HG02610 (cell line): ENCODE results near the gene CTBP1.
"Not testable (repeated sequence)": the region's sequence is repeated elsewhere in the genome, so short reads cannot be mapped to it uniquely, and the experiment has no call there.

Experiments
- ATAC-seq: cut with Tn5 transposase; IDR thresholded peaks from one replicate; pipeline ENCODE4 v1.9.1; 2021; ENCODE audit warnings: mild to moderate bottlenecking, moderate library complexity; ENCODE audit not compliant: unreplicated experiment

CTBP1 gene

GRCh38 chr4:1239141-1239949 is 9.6 kb downstream of the CTBP1 start:
- no peak for ATAC-seq

- ATAC-seq = no peak
Observed at GRCh38 chr4:1238676-1239000, 10.3 kb downstream of the CTBP1 start.

DNA sequence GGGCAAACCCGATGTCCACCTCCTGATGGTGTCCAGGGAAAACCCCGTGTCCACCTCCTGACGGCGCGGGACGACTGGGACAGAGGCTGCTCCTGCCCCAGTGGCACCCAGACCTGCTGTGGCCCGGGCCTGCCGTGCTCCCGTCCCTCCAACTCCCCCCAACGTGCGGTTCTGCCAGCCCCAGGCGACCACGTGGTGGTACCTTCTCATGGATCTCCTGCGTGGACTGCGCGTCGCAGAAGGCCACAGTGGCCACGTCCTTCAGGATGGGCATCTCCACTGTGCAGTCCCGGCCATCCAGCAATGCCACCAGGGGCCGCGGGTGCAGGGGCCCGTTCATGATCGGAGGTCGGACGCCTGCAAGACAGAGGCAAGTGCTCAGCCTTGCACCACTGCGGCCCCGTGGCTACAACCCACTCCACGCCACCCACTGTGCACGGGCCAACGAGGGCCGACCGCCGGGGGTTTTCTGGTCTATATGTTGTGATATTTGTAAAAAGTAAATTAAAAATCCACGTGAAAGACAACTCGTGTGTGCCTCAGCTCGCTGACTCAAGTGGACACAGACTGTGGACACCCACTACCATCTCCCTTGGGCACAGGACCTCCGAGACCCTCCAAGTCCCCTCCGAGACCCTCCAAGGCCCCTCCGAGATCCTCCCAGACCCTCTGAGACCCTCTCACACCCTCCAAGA is 10.8 kb downstream of the CTBP1 start:
- no peak for ATAC-seq

DNA sequence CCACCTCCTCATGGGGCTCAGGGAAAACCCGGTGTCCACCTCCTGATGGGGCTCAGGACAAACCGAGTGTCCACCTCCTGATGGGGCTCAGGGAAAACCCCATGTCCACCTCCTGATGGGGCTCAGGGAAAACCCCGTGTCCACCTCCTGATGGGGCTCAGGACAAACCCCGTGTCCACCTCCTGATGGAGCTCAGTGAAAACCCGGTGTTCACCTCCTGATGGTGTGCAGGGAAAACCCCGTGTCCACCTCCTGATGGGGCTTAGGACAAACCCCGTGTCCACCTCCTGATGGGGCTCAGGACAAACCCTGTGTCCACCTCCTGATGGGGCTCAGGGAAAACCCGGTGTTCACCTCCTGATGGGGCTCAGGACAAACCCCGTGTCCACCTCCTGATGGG is 11.7 kb downstream of the CTBP1 start:
- not testable (repeated sequence) for ATAC-seq

DNA sequence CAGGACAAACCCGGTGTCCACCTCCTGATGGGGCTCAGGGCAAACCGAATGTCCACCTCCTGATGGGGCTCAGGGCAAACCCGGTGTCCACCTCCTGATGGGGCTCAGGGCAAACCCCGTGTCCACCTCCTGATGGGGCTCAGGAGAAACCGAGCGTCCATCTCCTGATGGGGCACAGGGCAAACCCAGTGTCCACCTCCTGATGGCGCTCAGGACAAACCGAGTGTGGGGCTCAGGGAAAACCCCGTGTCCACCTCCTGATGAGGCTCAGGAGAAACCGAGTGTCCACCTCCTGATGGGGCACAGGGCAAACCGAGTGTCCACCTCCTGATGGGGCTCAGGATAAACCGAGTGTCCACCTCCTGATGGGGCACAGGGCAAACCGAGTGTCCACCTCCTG is 12.1 kb downstream of the CTBP1 start:
- ATAC-seq = not testable (repeated sequence)

DNA sequence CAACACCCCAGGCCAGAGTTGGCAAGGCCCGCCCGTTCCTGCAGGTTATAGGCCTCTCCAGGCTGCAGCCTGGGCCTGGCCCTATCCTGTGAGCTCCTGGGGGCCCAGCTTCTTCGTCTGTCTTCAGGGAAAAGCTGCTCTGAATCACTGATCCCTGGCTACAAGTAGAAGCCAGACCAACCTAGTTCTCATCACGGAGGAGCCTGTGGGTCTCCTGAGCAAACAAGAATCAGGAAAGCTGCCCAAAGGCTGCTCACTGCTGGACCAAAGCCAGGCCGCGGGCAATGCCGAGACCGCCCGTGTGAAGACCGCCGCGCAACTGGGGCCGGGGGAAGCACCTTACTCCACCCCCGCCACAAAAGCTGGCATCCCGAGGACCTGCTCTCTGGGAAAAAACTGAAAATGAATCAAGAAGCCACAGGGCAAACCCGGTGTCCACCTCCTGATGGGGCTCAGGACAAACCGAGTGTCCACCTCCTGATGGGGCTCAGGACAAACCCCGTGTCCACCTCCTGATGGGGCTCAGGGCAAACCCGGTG is 12.8 kb downstream of the CTBP1 start:
- no peak for ATAC-seq

DNA sequence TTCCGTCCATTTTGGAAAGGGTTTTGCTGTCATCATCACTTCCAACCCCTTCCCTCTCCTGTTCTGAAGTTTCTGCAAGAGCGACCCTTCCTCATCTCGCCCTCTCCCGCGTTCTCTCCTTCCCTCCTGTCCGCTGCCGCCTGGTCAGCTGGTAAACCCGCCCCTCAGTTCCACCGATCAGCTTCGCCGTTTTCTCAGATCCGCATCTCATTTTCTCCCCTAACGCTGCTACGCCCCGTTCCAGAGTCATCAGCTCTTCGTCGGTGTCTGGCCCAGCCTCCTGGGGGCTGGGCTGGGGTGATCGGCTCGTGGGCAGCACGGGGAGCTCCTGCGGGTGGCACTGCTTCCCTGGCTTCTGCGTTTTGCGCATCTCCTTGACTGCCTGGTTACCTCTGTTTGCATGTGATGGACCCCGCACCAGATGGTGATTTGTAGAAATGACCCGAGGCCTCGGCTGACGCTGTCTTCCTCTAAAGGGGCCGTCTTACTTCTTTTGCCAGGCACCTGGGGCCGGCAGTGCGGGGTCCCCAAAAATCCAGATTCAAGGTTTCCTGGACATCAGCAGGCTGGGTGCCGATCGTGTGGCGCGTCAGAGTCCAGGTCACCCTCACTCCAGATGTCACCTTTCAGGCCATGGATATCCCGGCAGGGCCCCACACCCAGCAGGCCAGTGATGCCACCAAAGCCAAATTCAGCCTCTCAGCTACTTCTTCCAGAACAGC is 13.4 kb downstream of the CTBP1 start:
- ATAC-seq = no peak

DNA sequence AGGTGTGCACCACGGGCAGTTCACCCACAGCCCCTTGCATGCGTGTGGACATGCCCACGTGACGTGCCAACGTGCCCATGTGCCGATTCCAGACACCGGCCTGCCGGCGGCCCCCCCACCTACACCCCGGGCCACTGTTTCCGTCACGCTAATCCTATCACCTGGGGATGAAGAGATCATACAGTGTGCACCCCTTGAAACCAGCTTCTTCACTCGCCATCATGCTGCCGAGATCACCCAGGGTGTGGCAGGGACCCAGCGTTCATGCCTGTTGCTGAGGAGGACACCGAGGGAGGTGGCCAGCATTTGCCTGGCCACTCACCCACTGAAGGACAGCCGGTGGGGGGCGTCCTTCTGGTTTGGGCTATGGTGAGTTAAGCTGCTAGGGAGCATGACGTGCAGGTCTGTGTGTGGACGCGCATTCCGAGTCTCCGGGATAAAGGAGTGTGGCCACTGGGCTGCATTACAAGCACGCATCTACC is 14.1 kb downstream of the CTBP1 start:
- ATAC-seq = no peak

GRCh38 chr4:1234309-1234695 is 14.6 kb downstream of the CTBP1 start:
- no peak for ATAC-seq

DNA sequence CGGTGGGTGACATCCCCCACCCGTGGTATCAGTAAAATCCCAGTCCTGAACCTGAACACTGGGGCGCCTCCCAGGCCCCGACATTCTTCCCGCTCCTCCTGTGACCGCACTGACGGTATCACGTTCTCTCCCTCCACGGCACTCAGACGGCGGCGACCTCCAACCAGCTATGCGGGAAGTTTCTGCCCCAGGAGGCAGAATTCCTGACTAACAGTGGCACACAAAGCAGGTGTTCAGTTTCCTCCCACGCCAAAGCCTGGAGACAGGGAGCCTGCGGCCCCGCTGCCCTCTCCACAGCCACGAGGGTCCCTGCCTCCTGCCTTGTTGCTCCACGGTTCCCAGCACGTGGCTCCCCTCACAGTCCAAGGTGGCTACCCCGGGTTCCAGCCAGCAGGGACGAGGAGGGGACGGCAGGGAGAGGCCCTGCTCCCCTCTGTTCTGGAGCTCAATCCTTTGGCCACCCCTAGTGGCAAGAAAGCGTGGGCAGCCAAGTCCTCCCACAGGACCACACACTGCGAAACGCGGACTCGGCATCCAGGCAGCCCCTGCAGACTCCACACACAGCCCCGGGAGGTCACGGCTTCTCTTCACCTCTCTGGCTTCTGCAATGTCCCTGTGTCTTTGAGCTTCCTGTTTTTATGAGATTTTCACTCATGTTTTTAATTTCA is 15.2 kb downstream of the CTBP1 start:
- no peak for ATAC-seq

DNA sequence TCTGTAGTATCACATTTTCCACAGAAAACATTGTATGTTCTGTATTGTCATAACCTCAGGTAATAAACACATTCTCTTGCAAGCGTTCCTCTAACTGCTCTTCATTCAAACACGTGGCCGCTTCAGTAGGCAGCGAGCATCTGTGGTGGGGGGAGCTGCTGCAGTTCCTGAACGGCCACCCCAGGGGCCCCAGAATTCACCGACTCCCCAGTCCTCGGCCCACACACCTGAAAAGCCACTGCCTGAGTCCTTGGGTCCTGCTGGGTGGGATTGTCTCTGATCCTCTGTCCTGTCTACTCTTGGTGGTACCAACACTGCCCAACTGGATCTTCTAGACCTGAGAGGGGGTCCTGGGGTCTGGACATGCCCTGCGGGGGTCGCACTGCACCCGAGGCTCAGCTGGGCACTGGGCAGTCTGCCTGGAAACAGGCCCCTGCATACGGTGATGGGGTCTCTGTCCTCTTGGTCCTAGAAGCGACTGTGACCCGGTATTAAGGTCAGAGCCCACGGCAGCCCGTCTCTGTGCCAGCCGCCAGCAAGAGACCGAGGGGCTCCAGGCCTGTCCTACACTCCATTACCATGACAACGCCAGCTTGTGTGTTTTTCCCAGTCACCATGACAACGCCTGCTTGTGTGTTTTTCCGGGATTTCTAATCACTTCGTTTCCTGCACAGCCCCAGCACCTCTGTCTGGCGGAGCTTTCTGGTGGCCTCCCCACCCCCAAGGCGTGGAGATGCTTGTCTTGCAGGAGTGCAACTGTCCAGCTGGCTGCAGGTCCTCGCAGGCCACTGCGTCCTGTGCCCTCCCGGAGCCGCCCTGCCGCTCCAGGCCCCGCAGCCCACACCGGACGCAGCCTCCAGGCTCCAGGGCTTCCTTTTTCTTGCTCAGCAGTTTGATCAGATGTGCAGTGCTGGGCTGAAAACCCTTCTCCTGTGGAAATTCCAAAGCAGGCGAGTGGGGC is 16.0 kb downstream of the CTBP1 start:
- no peak for ATAC-seq

DNA sequence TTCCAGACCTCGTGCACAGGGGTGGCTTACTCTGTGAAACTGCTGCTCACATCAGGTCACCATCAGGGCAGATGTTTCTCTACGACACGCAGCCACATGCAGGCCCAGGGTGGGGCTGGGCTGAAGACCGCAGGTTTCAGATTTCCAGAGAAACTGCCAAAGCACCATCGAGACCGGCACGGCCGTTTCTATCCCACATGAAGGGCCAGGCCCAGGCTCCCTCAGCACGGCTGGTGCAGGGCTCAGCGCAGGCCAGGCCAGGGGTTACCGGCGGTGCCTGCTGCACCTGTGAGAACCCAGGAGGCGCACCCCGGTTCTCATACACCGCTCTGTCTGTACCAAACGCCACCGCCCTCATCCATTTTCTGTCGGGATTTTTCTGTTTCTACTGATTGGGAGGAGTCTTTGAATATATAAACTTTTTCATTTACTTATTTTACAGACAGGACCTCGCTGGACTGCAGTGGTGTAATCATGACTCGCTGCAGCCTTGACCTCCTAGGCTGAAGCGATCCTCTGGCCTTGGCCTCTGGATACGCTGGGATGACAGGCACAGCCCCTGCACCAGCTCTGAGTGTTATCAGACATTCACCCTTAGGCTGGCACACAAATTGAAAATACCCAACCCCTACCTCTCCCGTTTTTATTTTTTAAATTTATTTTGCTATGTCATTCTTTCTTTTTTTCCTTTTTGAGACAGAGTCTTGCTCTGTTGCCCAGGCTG is 17.1 kb downstream of the CTBP1 start:
- ATAC-seq = no peak

- no peak for ATAC-seq
Observed at GRCh38 chr4:1230971-1231636, 17.8 kb downstream of the CTBP1 start.

DNA sequence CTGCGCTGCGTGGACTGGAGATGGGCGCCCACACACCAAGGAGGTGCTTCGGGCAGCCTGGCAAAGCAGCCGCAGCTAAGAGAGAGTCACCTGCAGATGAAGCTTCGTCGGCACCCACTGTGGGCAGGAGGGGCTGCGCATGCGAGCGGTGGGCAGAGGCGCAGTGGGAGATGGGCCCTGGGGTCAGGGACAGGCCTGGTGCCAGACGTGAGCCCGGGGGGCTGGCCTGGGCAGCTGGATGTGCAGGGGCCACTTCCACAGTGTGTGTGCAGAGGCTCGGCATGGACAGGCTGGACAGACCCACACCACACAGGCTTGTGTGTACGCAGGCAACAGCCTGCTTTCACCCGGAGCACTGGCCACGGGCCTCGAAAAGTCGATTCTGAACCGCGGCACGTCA is 18.6 kb downstream of the CTBP1 start:
- ATAC-seq = no peak

- ATAC-seq = no peak
Observed at GRCh38 chr4:1229117-1229849, 19.6 kb downstream of the CTBP1 start.

- no peak for ATAC-seq
Observed at GRCh38 chr4:1227816-1228215, 21.1 kb downstream of the CTBP1 start.

DNA sequence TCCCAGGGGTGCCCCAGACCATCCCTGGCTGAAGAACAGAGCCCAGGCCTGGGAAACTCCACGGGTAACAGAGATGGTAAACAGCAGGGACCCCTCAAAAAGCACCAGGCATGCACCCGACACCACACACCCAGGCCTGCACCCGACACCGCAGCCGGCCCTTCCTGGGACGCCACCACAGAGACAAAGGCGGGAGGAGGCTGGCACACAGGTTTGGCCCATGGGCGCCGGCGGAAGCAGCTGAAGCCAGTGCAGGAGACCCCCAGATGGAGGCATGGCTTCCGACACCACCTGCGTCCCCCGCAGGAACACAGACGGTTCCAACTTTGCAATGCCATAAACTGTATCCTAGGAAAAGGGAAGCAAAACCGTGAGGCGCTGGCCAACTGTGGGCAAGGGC is 22.3 kb downstream of the CTBP1 start:
- no peak for ATAC-seq

- ATAC-seq = no peak
Observed at GRCh38 chr4:1226144-1226481, 22.8 kb downstream of the CTBP1 start.
